HG02981 (cell line): Measurements from ENCODE around the gene FEN1.
A peak's percentile ranks its signal among the peaks of the same experiment; 100 is the strongest.

Source experiments
- ATAC-seq: cut with Tn5 transposase; IDR thresholded peaks from one replicate; pipeline ENCODE4 v1.9.1; 2021; ENCODE audit warnings: mild to moderate bottlenecking, moderate library complexity; ENCODE audit not compliant: unreplicated experiment

The FEN1 gene

DNA sequence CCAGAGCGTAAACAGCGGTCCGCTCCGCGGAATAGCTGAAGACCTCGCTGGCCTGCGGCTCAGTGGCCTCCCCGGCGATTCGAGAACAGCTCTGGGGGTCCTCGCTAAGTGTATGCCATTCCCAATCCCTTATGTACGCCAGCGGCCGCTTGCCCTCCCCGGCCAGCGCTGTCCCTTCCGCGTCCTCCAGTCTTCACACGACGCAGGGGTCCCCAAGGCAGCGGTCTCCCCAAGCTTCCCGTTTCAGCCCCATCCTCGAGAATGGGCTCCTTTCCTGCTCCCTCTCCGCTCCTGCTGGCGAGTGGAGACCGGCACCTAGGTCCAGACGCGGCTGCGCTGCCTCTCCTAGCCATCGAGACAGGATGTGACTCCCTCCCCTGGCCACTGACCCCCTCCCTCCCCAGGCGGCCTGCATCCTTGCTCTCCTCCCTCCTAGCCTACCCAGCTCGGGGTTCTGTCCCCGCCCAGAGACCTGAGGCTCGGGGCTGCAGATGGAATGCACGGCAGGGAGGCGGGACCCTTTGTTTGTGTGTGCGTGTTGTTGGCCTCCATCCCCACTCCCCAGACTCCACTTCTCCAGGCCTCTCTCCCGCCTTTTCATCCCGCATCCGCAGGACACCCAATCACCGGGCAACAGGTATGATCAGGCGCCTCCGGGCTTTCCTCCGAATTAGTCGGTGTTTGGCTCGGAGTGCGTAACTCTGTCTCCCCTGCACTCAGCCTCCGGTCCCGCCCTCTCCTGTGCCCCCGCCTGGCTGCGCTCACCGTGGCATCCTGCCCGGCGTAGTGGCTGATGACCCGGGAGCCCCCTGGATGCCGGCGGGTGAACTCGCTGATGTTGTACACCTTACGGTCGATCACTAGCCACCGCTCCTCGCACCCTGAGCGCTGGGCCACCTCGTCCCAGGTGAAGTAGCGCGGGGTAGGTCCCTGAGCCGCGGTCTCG lies 23.4 kb downstream of the FEN1 start:
- ATAC-seq: peak; percentile 27

DNA sequence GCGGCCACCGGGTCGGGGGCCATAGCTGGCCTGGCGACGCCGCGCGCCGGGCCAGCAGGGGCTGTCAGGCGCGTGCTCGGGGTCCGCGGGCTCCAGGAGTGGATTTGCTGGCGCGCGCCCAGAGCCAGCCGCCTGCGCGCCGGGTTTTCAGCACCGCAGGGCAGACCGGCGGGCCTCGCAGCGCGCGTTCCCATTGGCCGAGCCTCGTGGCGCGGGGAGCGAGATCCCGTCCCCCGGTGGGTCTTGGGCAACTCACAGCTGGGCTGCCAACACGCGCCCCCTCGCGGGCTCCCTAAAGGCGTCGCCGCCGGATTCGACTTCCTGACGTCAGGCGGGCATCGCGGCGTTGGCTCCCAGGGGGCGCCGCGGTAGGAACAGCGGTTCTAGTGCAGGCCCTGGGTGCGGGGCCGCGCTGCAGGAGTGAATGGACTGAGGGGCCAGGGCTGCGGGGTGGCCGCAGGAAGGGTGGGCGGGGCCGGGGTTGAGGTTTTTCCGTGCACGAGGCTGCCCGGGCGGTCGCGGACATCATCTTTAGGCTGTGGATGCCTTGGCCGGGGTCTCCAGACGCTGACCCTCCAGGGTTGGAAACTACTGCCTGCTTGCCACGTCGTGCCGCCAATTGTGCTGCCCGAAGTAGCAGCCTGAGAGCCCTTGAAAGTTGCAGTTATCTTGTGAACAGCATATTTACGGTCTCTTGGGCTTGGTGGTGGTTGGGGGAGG lies 24.2 kb downstream of the FEN1 start, which contains the start of gene FADS1:
TSS of gene FADS1 (minus strand) at position 268 of the 720 bp plus-strand sequence. CDS start at position 194, 74 bp downstream.
- ATAC-seq: peak; percentile 42

DNA sequence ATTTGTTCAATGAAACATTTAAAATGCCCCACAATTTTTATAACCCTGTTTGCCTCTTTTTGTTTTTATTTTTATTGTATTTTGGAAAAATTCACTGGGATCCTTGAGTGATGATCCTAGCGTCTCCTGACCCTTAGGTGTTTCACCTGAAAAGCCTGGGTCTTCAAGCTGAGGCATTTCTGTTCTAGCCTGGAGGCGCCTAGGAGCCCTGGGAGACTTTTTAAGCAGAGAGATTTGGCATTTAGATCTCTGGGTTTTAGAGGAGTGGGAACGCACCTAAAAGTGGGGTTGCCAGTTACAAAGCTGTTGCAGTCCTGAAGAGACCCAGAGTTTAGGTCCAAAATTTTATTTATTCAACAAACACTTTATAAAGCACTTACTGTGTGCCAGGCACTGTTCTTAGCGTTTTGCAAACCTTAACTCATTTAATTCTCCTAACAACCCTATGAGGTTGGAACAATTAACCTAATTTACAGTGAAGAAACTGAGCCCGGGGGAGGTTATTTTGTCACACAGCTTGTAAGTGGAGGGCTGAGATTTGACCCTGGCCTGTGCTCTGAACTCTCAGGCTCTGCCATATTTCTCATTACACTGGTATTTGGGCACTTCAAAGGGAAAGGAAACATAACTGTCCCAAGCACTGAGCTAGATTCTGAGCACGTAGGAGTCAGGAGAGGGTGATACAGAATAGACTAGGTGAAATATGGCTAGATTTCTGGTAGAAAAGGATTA lies 24.9 kb downstream of the FEN1 start:
- no peak for ATAC-seq

DNA sequence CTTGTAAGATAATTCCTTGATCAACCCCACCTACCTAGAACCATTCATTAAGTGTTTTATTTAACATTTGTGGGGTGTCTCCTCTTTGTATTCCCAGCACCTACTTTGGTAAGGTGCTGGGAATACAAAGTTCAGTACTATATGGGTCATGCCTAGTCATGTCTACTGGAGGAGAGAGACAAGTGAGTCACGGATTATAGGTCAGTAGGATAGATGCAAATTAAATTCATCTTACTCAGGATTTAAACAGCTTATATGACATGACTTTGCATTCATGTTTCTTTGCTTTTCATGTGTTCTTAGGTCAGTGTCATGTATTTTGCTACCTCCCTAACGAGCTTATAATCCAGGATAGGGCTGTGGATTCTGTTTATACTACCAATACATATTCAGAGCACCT lies 27.5 kb downstream of the FEN1 start:
- no peak for ATAC-seq

DNA sequence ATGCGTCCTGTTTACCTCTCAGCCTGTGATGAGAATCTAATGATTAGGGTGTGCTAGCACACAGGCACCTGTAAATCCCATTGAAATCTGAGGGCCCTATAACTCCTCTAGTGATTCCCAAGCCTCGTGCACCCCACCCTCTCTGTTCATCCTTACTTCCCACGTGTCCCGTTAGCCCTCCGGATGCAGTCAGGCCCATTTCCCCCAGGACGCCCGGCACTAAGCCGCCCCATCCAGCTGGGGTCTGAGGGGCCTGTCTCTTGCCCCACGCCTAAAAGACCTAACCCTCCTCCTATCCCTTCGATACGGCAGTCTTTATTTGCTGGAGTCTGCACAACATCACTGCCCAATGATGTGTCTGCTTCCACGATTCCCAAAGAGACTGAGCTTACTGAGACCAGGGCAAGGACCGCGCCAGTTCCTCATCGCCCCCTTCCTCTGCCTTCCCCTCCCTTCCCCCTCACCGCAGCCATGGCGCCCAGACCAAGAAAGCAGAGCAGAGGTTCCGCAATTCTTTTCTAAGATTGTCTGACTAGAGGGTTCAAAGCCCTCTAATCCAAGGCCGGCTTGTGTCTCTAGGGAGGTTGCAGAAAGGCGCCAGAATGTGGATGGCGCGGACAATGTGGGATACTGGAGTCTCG lies 34.3 kb downstream of the FEN1 start:
- peak; percentile 4 for ATAC-seq

DNA sequence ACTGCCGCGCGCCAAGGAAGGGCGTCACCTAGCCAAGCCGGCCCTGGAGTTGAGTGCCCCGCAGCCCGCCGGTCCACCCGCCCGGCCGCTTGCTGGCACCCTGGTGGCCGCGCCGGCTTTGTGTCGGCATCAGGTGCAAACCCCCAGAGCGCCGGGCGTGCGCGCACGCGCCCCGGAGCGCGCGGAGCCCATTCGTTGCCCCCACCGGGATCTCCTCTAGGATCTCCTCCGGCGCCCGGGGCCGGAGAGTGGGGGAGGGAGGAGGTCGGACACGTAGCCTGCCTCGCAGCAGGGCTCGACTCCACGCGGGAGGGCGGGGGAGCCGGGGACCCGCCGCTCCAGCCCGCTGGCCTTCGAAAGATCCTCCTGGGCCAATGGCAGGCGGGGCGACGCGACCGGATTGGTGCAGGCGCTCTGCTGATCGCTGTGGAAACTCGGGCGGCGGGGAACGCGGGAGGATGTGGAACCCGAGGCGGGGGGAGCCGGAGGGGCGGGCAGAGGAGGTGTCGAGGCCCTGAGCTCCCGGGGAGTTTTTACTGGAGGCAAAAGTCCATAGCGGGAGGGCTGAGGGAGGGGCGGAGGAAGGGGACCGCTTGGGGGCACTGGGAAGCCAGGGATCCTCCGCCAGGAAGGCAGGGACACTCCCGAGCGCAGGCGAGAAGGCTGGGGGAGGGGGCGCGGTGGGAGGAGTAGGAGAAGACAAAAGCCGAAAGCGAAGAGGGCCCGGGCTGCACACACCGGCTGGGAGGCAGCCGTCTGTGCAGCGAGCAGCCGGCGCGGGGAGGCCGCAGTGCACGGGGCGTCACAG lies 35.1 kb downstream of the FEN1 start, which contains the start of gene FADS2:
TSS of gene FADS2 (plus strand) at position 730 of the 808 bp plus-strand sequence. CDS start 91 bp downstream, outside the sequence.
- peak; percentile 71 for ATAC-seq

DNA sequence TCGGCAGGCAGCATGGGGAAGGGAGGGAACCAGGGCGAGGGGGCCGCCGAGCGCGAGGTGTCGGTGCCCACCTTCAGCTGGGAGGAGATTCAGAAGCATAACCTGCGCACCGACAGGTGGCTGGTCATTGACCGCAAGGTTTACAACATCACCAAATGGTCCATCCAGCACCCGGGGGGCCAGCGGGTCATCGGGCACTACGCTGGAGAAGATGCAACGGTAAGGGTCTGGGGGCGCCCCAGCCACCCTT lies 35.6 kb downstream of the FEN1 start:
- ATAC-seq: no peak

DNA sequence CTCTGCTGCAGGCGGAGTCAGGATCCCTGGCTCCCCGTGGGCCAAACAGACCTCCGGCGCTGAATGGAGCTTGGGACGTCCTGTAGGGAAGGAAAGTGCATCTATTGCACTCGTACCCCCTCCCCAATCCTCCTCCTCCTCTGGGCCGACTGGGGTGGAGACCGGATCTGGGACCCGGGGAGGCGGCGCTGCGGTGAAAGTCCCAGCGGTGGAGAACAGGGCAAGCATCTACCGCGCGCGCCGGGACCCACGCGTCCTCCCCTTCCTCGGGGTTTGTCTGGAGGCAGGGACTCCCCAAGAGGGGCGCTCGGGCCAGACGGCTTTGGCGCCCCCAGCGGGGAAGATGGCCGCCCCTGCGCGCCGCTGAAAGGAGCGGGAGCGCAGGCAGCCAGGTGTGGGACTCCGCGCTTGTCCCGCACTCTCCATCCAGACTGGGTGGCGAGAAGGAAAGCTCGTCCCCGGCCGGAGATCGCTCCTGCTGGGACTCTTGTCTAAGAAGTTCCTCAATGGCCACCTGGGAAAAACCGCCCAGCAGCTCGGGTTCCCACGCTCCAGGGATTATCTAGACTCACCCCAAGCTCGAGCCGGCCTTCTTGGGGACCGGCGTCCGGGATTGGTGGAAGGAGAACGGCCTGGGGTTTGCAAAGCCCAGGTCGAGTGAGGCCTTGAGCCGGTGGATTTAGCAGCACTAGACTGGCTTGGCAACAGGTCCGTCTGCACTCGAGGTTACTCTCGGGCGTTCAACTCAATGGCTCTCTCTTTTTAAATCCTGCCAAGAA lies 36.1 kb downstream of the FEN1 start:
- ATAC-seq: no peak

DNA sequence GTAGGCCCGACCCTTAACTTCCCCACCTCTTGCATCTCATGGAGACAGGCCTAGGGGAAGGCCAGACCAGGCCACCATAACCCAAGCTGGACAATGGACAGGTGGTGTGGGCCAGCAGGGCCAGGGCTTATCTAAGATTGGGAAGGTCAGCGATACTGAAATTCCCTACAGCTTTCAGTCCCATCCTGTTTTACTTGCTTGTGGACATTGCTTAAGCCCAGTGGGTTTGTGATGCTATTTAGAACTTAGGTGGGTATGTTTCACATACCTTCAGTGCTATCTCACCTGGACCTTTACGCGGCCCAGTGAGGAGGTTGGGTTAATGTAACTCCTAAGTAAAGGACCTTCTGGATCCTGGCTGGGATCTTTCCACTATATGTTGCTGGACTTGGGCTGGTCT lies 37.1 kb downstream of the FEN1 start:
- ATAC-seq: no peak

DNA sequence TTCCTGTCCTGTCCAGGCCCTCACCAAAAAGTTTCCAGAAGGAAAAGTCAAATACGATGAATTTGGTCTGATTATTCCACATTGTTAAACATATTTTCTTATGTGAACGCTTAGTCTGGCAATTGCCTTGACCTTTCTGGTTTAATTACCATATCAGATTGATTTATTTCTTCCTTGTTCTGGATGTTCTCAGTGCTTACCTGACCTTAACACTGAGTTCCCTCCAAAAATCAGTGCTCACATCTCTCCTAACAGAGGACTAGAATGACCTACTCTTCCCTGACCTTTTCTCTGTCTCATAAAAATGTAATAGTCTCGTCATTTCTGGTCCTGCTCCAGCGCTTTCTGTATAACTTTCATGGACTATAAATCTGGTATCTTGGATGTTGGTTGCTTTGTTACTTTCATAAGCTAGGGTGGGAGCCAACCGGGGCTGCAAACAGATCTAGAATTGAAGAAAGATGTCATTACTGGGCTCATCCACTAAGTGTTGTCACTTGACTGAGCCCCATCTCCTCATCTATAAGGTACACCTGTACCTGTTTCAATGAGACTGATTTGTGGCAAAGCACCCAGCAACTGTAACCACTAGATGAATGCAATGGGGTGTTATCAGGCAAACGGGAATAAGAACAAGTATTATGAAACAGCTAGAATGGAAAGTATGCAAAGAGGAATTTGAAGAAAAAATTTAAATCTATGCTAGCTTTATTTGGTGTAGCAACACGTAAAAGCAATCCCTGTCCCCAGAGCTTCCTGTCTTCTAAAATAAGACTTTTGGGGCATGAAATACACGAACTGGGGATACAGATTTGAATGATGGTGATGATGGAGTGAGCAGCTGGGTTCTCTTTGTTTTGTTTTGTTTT lies 37.8 kb downstream of the FEN1 start:
- no peak for ATAC-seq

DNA sequence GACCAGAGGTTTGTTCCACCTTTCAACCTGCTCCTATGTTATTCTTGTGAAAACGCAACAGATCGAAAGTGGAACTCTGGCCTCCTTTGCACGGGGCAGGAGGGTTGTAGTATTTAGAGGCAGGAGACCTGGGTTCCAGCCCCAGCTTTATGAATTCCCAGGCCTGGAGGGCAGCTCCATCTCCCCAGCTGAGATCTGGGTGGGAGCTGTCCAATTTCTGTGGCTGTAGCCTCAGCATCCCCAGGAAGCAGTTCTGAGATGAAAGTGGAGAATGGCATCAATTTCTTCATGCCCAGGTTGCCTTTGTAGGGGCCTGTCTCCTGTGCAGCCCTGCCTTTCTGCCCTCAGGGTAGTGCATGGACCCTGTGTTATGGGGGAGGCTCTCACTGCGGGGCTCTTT lies 39.5 kb downstream of the FEN1 start:
- no peak for ATAC-seq

DNA sequence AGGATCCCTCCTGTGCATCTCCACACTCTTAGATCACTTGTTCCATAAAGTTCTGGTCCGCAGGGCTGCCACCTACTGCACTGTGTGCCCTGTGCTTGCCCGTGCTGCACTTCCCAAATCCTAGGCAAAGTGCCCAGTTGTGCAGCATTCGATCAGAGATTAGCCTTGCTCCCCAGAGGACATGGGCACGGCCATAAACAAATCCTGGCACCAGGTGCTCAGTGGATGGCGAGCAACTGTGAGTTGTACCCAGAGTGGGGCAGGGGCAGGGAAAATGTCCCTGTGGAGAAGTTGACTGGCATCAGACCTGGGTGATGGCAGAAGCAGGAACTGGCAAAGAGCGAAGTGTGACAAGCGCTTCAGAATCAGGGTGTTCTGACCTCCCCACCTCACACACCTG lies 40.0 kb downstream of the FEN1 start:
- ATAC-seq: no peak

DNA sequence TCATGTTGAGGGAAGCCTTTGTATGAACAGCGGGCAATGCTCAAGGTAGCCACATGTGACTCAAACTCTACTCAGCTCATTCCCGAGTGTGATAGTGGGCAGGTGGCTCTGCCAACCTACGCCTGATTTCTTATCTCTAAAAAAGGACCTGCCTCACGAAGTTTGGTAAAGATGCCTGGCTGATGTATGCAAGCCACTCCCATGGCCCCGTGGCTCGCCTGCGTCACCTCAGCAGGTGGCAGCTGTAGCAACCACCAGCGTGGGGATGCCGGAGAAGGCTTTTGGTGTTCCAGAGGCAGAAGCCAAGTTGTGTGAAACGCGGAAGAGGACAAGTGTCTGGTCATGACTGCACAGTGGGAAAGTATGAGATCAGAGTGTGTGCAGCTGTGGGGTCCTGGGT lies 40.8 kb downstream of the FEN1 start:
- ATAC-seq: no peak

DNA sequence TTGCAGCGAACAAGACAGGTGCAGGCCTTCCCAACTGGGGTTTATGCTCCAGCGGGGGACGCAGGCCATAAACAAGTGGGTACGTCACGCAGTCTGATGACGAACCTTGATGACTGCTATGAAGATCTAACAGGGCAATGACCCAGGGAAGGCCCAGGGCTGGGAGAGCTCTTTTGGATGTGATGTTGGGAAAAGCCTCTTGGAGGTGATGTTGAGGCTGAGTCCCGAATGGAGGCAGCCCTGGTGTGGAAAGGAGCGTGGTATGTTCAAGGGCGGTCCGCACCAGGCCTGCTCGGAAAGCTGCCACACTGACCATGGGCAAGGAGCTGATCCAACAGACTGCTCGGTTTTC lies 41.2 kb downstream of the FEN1 start:
- no peak for ATAC-seq

DNA sequence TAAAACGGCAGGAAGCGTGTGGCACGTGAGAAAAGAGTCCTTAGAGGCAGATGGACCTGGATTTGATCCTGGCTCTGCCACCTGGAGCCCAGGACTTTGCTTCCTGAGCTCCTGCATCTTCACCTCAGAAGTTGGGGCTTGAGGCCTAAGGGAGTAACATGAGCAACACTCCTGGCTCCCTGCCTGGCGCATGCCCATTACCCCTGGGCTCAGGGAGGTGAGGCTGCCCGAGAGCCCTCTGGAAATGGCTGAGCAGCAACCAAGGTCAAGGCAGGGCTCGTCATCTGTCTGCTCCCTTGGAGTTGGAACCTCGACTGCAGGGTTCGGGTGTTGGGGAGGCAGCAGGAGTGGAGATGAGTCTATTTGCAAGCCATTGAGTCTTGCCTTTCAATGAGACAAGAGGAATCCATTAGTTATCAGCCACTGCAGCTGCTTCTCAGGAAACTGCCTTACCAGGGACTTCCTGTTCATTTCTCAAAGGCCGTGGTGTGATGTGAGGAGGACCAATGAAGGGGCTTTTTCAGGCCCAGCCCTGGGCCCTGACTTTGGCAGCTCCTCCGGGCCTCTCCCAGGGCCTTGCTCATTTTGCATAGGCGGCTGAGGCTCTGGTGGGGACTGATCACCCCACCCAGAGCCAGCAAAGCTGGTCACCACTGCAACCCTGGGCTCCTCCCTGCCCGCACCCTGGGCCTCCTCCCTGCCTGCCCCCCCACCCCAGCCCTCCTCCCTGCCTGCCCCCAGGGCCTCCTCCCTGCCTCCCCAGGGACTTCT lies 41.8 kb downstream of the FEN1 start:
- peak; percentile 94 for ATAC-seq

DNA sequence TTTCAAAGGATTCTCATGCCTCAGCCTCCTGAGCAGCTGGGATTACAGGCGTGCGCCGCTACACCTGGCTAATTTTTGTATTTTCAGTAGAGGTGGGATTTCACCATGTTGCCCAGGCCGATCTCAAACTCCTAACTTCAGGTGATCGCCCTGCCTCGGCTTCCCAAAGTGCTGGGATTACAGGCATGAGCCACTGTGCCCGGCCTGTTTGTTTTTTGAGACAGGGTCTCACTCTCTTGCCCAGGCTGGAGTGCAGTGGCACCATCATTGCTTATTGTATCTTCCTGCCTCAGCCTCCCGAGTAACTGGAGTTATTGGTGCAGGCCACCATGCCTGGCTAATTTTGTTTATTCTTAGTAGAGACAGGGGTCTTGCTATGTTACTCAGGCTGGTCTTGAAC lies 43.5 kb downstream of the FEN1 start:
- no peak for ATAC-seq

DNA sequence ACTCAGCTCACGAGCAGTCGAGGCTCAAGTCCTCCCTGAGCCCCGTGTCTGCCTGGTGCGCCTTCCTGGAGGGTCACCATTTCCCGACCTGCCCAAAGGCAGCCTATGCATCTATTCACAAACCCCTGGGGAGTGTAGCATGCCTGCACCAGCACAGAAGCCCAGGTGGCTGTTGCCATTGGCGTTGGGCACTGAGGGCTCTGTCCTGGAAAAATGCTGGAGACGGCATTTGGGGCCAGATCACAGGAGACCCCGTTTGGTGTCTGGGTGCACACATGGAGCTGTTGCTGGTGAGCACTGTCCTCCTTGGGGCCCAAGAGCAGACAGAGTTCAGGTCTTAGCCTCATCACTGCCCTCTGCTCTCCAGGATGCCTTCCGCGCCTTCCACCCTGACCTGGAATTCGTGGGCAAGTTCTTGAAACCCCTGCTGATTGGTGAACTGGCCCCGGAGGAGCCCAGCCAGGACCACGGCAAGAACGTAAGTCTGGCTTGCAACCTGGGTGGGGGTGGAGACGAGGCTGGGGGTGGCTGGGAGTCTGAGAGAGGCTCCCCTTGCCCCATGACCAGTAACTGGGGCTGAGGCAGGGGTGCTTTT lies 44.8 kb downstream of the FEN1 start:
- no peak for ATAC-seq
